ENCODE results near the gene TPMT. TPM values are rescaled to one million over a fixed set of nuclear protein-coding genes. Genes with fewer than 3 reads are reported as not detected.

Gene TPMT
- total RNA-seq, 1 experiment from 2014 or later, result 9.7 TPM

DNA sequence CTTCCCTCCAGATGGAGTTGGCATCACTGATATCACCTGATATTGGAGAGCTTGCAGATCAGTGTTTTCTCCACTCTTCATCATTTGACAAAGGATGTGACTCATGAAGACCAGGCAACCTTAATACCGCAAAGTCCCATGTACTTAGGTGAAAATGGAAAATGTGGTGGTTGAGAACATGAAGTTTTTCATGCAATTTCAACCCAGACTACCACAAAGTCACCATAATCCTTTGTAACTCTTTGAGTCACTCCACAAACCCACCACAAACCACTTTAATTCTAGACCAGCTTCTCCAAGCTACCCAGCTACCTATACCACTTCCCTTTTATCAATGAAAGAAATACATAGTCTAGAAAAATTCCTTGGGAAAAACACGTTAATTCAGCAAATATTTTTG is 39.5 kb downstream of the TPMT start:
- Histone ChIP-seq H3K27ac (ENCODE audit: low read length) (no peak overlapping the region), H3K9me3 (ENCODE audit: control insufficient read depth, insufficient read depth, low read depth, low read length) (no peaks in the 10 kb centered on the region), H3K27me3 (ENCODE audit: control insufficient read depth, insufficient read depth, low read length) (no peaks in the 10 kb centered on the region), H3K4me3 (ENCODE audit: low read depth in 2 of 2, low read length in 2 of 2) (no peak overlapping the region), H3K4me1 (ENCODE audit: control insufficient read depth, insufficient read depth, low read length) (no peaks in the 10 kb centered on the region), H3K36me3 (ENCODE audit: control insufficient read depth, insufficient read depth, low read length) (no peaks in the 10 kb centered on the region)
- TF ChIP-seq, protein P1, sequence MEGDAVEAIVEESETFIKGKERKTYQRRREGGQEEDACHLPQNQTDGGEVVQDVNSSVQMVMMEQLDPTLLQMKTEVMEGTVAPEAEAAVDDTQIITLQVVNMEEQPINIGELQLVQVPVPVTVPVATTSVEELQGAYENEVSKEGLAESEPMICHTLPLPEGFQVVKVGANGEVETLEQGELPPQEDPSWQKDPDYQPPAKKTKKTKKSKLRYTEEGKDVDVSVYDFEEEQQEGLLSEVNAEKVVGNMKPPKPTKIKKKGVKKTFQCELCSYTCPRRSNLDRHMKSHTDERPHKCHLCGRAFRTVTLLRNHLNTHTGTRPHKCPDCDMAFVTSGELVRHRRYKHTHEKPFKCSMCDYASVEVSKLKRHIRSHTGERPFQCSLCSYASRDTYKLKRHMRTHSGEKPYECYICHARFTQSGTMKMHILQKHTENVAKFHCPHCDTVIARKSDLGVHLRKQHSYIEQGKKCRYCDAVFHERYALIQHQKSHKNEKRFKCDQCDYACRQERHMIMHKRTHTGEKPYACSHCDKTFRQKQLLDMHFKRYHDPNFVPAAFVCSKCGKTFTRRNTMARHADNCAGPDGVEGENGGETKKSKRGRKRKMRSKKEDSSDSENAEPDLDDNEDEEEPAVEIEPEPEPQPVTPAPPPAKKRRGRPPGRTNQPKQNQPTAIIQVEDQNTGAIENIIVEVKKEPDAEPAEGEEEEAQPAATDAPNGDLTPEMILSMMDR (IDR thresholded peaks at IDR 0.05), result no peak
- TF ChIP-seq REST (IDR thresholded peaks at IDR 0.05; ENCODE audit: insufficient read depth in 1 of 2, low read depth in 2 of 2, low read length in 1 of 2) (no peak), SIN3A (IDR thresholded peaks at IDR 0.05; ENCODE audit: borderline replicate concordance, insufficient read depth, low read depth, low read length) (no peak), TCF7L2 (IDR thresholded peaks at IDR 0.05; ENCODE audit: low read depth, low read length) (no peak), POLR2AphosphoS5 (IDR thresholded peaks at IDR 0.05; ENCODE audit: low read depth, low read length) (no peak)
- POLR2A ChIA-PET, result no interaction called here
- DNase-seq (ENCODE audit: low read depth, low spot score), result no peak
- intact Hi-C loops (cut with micrococcal nuclease; ENCODE audit: unreplicated experiment), result no loop called here
- CTCF ChIA-PET, result no interaction called here
- BruUV-seq (replicated peaks), result no TSS peak
- in situ Hi-C loops (cut with HindIII; ENCODE audit: low pct_unique_long_range_greater_than_20kb, low sequenced_read_pairs), result no loop called here
- no peak for ATAC-seq

- ChIA-PET CTCF (no interaction called here), POLR2A (interaction anchor here (0.7 kb wide), 1 partner anchor 1334 kb away, joined by 4 read pairs; no protein-coding TSS in a partner anchor)
- TF ChIP-seq SIN3A (IDR thresholded peaks at IDR 0.05; ENCODE audit: borderline replicate concordance, insufficient read depth, low read depth, low read length) (no peak), REST (IDR thresholded peaks at IDR 0.05; ENCODE audit: insufficient read depth in 1 of 2, low read depth in 2 of 2, low read length in 1 of 2) (no peak), POLR2AphosphoS5 (IDR thresholded peaks at IDR 0.05; ENCODE audit: low read depth, low read length) (no peak)
- TF ChIP-seq, protein P1 (IDR thresholded peaks at IDR 0.05), result no peak
- Histone ChIP-seq H3K36me3 (ENCODE audit: control insufficient read depth, insufficient read depth, low read length) (no peaks in the 10 kb centered on the region), H3K4me3 (ENCODE audit: low read depth in 2 of 2, low read length in 2 of 2) (no peak overlapping the region), H3K27me3 (ENCODE audit: control insufficient read depth, insufficient read depth, low read length) (no peaks in the 10 kb centered on the region), H3K27ac (ENCODE audit: low read length) (no peak overlapping the region), H3K9me3 (ENCODE audit: control insufficient read depth, insufficient read depth, low read depth, low read length) (peaks cover 16% of the 10 kb centered on the region; the same call in 1 of the 2 replicates), H3K4me1 (ENCODE audit: control insufficient read depth, insufficient read depth, low read length) (no peaks in the 10 kb centered on the region)
- ATAC-seq (no peak), DNase-seq (ENCODE audit: low read depth, low spot score) (no peak)
- intact Hi-C loops (cut with micrococcal nuclease; ENCODE audit: unreplicated experiment), result no loop called here
- in situ Hi-C loops (cut with HindIII; ENCODE audit: low pct_unique_long_range_greater_than_20kb, low sequenced_read_pairs), result no loop called here
- BruUV-seq (replicated peaks), result no TSS peak
Observed at GRCh38 chr6:18110162-18110561, 44.7 kb downstream of the TPMT start.

Data from Panc1 (cell line).